GM18508 (cell line): ENCODE results near the gene TCF4.
"Not testable (repeated sequence)": the region's sequence is repeated elsewhere in the genome, so short reads cannot be mapped to it uniquely, and the experiment has no call there.

Experiments
- ATAC-seq: cut with Tn5 transposase; IDR thresholded peaks from one replicate; pipeline ENCODE4 v1.9.1; 2021; ENCODE audit warnings: moderate number of reproducible peaks; ENCODE audit not compliant: insufficient read depth, unreplicated experiment

TCF4 gene

GRCh38 chr18:55483266-55483871, 104.6 kb downstream of the TCF4 start:
- ATAC-seq = no peak

GRCh38 chr18:55479656-55480420, 108.2 kb downstream of the TCF4 start:
- no peak for ATAC-seq

GRCh38 chr18:55477860-55478581, 110.0 kb downstream of the TCF4 start:
- ATAC-seq = no peak

DNA sequence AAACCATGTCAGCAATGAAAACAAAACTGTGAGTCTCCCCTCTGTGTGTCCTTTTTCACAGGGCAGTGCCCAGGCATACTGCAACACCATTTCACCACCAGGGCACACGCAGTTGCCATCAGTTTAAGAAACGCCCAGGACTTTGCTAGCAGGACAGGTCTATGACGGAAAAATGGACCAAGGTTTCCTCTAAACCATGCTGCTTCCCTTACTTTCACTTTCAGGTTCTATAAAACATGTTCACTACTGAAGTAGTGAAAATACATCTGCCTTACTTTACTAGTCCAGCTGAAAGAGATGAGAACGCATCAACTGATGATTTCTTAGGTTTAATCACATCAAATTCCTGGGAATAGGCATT, 110.5 kb downstream of the TCF4 start:
- ATAC-seq = peak; percentile 76

GRCh38 chr18:55475916-55476315, 112.1 kb downstream of the TCF4 start:
- no peak for ATAC-seq

DNA sequence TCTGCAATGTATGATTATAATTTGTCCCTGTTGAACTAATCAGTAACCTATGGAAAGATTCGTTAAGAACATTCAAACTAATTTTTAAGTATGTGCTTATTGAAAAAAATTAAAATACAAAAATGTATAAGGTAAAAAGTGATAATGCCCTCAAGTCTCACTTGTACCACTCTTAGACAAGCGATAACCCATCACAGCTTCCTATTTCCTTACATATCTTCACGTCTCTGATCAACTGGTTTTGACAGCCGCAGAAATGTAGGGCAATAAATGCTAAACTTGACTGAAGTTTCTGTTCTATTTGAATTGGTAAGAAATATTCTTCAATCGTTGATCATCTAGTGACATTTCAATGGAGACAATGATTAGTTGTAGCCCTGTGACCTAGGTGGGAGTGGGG, 112.5 kb downstream of the TCF4 start:
- ATAC-seq = no peak

DNA sequence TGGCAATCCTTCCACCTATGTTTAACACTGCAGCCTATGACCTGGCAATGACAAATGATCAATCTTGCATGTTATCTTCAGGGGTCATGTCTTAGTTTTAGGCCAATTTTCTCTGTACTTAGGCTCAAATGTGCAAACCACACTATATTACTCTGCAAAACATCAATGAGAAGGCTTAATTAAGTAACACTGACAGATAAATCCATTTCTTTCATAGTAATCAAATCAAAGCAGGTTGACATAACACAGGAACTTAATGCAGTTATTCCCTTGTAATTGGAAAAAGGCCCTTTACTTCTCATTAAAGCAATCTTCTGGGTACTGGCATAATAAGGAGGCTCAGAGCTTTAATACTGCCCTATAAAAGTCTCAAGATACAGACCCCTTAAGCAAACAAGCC, 114.4 kb downstream of the TCF4 start:
- ATAC-seq = no peak

GRCh38 chr18:55473058-55473457, 114.9 kb downstream of the TCF4 start:
- no peak for ATAC-seq

- no peak for ATAC-seq
Observed at GRCh38 chr18:55470826-55471225, 117.2 kb downstream of the TCF4 start.

- ATAC-seq = not testable (repeated sequence)
Observed at GRCh38 chr18:55469134-55469533, 118.9 kb downstream of the TCF4 start.

GRCh38 chr18:55466789-55467188, 121.2 kb downstream of the TCF4 start:
- no peak for ATAC-seq

DNA sequence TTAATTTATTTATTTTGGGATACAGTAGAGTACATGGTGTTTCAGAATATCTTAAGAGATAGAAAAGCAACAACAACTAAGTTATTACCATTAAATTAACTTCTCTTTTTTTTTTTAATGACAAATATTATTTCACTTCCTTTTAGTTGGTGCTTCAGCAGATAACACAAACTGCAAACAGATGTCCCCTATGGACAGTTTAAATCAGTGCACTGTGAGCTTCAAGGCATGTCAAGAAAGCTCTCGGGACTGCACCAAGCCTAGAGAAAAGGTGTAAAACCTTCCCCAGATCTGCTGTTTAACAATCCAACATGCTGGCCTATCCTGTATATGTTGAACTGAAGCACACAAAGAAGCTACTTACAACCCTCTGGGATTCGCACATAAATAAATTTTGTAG, 122.7 kb downstream of the TCF4 start:
- ATAC-seq = no peak

- no peak for ATAC-seq
Observed at GRCh38 chr18:55464581-55464980, 123.4 kb downstream of the TCF4 start.

- ATAC-seq = no peak
Observed at GRCh38 chr18:55462652-55463051, 125.3 kb downstream of the TCF4 start.

GRCh38 chr18:55461848-55462247, 126.1 kb downstream of the TCF4 start:
- no peak for ATAC-seq

GRCh38 chr18:55458456-55459203, 129.4 kb downstream of the TCF4 start:
- no peak for ATAC-seq

DNA sequence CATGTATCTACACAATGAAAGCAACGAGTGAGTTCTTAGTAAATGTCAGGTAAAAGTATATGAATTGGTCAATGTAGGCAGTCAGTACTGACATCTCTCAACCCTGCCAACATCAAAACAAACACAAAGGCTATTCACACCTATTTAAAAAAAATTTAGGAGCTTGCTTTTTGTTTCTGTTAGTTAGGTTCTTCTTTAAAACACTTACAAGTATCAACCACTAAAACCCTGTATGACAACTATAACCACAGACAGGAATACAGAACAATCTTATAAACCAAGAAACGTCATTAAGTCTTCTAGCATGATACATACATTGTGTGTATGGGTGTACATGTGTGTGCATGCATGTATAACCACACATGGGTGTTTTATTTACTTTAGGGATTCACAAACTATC, 131.0 kb downstream of the TCF4 start:
- ATAC-seq = no peak

GRCh38 chr18:55455938-55456337, 132.1 kb downstream of the TCF4 start:
- no peak for ATAC-seq

DNA sequence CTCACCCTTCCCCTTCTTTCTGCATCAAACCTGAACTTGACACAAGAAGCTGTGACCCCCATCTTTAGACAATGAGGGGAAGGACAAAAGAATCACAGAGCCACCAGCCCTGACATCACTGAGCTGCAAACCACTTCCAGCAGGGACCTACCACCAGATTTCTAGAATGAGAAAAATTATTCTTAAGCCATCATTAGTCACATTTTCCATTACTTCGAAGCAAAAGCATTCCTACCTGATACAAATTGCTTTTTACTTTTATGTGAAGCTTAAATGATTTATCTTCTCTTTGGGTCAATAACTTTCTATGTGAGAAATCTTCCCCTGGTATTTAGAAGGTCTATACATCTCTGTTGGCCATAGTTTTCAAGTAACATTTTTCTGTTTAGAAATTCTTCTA, 134.8 kb downstream of the TCF4 start:
- no peak for ATAC-seq

GRCh38 chr18:55452123-55452611, 135.8 kb downstream of the TCF4 start:
- no peak for ATAC-seq
